GM23338 (cell line): ENCODE results near the gene NSMCE1. TPM values are rescaled to one million over a fixed set of nuclear protein-coding genes. Genes with fewer than 3 reads are reported as not detected.

ENCODE experiments used
- ATAC-seq: fragments of 200-7000 bp; cut with Tn5 transposase; 3 replicates; pipeline ENCODE4 v1.9.1; 2020
- DNase-seq: peaks from one replicate; pipeline ENCODE4 v3.0.0-alpha.2; 2015; ENCODE audit warnings: low spot score
- H2AFZ ChIP-seq: fragments of 200-600 bp; sonication (generic); 2 replicates; pipeline ENCODE4 v1.8.0; 2016; ENCODE audit warnings: antibody characterized with exemption, mild to moderate bottlenecking, moderate library complexity
- H3F3A ChIP-seq: fragments of 200-600 bp; sonication (generic); replicated peaks from 2 replicates; pipeline ENCODE4 v1.8.0; 2017; ENCODE audit warnings: antibody characterized with exemption, mixed run types, low read depth
- H3K27ac ChIP-seq: fragments of 200-600 bp; sonication (generic); 2 replicates; pipeline ENCODE4 v1.6.1; 2016; ENCODE audit warnings: low read depth
- H3K27me3 ChIP-seq: fragments of 200-600 bp; sonication (generic); 2 replicates; pipeline ENCODE4 v1.8.0; 2016; ENCODE audit warnings: mild to moderate bottlenecking, mixed run types, moderate library complexity; ENCODE audit not compliant: insufficient read depth
- H3K36me3 ChIP-seq: fragments of 200-600 bp; sonication (generic); 2 replicates; pipeline ENCODE4 v1.8.0; 2016; ENCODE audit warnings: mild to moderate bottlenecking; ENCODE audit not compliant: insufficient read depth
- H3K4me1 ChIP-seq: fragments of 200-600 bp; sonication (generic); 2 replicates; pipeline ENCODE4 v1.8.0; 2016; ENCODE audit warnings: mild to moderate bottlenecking, moderate library complexity; ENCODE audit not compliant: insufficient read depth
- H3K4me2 ChIP-seq: fragments of 200-600 bp; sonication (generic); 2 replicates; pipeline ENCODE4 v1.7.1; 2017; ENCODE audit warnings: mixed run types
- H3K4me3 ChIP-seq: fragments of 200-600 bp; sonication (generic); 2 replicates; pipeline ENCODE4 v1.6.1; 2016; ENCODE audit warnings: mixed run types
- H3K79me2 ChIP-seq: fragments of 200-600 bp; sonication (generic); replicated peaks from 2 replicates; pipeline ENCODE4 v1.8.0; 2017; ENCODE audit warnings: mild to moderate bottlenecking; ENCODE audit not compliant: insufficient read depth
- H3K9me2 ChIP-seq: fragments of 200-600 bp; sonication (generic); 2 replicates; pipeline ENCODE4 v1.8.0; 2017; ENCODE audit not compliant: insufficient read depth
- H4K20me1 ChIP-seq: fragments of 200-600 bp; sonication (generic); replicated peaks from 2 replicates; pipeline ENCODE4 v1.8.0; 2017; ENCODE audit warnings: mild to moderate bottlenecking; ENCODE audit not compliant: insufficient read depth
- H3K27ac Mint-ChIP-seq: 2 replicates; pipeline ENCODE4 v1.8.0; 2020; ENCODE audit warnings: inconsistent platforms, mild to moderate bottlenecking, moderate library complexity, mixed read lengths
- H3K27me3 Mint-ChIP-seq: 3 replicates; pipeline ENCODE4 v1.8.0; 2022; ENCODE audit warnings: low read depth, mild to moderate bottlenecking, moderate library complexity, mixed read lengths, inconsistent platforms; ENCODE audit not compliant: insufficient read depth, poor library complexity
- H3K36me3 Mint-ChIP-seq: 3 replicates; pipeline ENCODE4 v1.8.0; 2021; ENCODE audit warnings: low read depth, mild to moderate bottlenecking, inconsistent platforms, moderate library complexity, mixed read lengths
- H3K4me1 Mint-ChIP-seq: 3 replicates; pipeline ENCODE4 v1.8.0; 2020; ENCODE audit warnings: mild to moderate bottlenecking, inconsistent platforms, mixed read lengths
- H3K4me3 Mint-ChIP-seq: 3 replicates; pipeline ENCODE4 v1.8.0; 2021; ENCODE audit warnings: moderate library complexity, mild to moderate bottlenecking, inconsistent platforms, mixed read lengths
- H3K9me3 Mint-ChIP-seq: 3 replicates; pipeline ENCODE4 v1.8.0; 2020; ENCODE audit warnings: moderate library complexity, mild to moderate bottlenecking, inconsistent platforms, mixed read lengths
- ZNF114 ChIP-seq: fragments of 250-450 bp; sonication (Bioruptor Pico); IDR thresholded peaks from 2 replicates; pipeline ENCODE4 v1.5.0; 2020; ENCODE audit warnings: mild to moderate bottlenecking, moderate library complexity
- ZNF331 ChIP-seq: fragments of 250-450 bp; sonication (Bioruptor Pico); IDR thresholded peaks from 2 replicates; pipeline ENCODE4 v1.5.0; 2020; ENCODE audit warnings: low read depth, mild to moderate bottlenecking, moderate library complexity
- polyA plus RNA-seq: library from polyadenylated mRNA; unstranded; fragments of >200 nt; fragmentation: Nextera tagmentation; extraction: Ambion mirVana; gene quantifications from 2 replicates; pipeline ENCODE4 v1.2.1, GENCODE V29; 2016
- total RNA-seq: library from RNA; depleted of rRNA; stranded (reverse); fragments of >200 nt; shearing (Covaris generic); gene quantifications from 2 replicates; pipeline ENCODE4 v1.2.3, GENCODE V29; 2014
- TF ChIP-seq, protein P1 (sequence below): fragments of 250-450 bp; sonication (Bioruptor Pico); IDR thresholded peaks from 2 replicates; pipeline ENCODE4 v1.5.0; 2020; ENCODE audit warnings: mild to moderate bottlenecking, moderate library complexity
- TF ChIP-seq, protein P2 (sequence below): IDR thresholded peaks from 2 replicates; pipeline ENCODE4 v1.6.1; 2016; ENCODE audit warnings: antibody characterized with exemption
- TF ChIP-seq, protein P3 (sequence below), 2 experiments: fragments of 200-600 bp in 1 of 2; sonication (generic) in 1 of 2; conservative IDR thresholded peaks; 2 replicates each; pipeline versions ENCODE4 v1.5.1 to v1.6.1; 2016 to 2017; ENCODE audit warnings: antibody characterized with exemption in 2 of 2, low read depth in 2 of 2, mild to moderate bottlenecking in 2 of 2, moderate library complexity in 1 of 2

Gene NSMCE1
- total and polyA plus RNA-seq, 2 experiments from 2014 or later = 30.6 to 50.8 TPM

DNA sequence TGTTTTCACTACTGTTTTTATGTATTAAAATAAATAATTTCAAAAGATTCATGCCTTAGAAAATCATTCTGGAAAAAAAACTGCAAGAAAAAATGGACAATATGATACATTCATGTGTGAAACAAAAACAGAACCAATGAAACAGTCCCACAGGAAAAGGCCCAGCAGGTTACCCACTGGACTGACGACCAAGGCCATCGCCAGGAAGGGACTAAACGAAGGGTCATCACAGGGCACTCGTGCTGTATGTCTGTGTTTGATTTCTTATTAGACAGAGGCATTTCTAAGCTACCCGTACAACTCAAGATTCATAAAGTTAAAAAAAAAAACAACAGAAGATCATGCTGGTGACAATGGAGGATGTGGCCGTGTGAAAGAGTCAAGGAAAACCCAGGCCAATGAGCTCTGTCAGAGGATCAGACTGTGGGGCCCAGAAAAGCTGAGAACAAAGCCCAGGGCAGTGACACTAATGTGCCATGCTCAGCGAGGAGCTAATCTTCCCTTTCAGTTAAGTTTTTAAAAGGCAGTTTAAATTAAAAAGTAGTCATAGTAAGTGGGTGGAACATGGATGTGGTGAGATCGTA lies 31.8 kb downstream of the NSMCE1 start (continued):
- TF ChIP-seq, protein P1, sequence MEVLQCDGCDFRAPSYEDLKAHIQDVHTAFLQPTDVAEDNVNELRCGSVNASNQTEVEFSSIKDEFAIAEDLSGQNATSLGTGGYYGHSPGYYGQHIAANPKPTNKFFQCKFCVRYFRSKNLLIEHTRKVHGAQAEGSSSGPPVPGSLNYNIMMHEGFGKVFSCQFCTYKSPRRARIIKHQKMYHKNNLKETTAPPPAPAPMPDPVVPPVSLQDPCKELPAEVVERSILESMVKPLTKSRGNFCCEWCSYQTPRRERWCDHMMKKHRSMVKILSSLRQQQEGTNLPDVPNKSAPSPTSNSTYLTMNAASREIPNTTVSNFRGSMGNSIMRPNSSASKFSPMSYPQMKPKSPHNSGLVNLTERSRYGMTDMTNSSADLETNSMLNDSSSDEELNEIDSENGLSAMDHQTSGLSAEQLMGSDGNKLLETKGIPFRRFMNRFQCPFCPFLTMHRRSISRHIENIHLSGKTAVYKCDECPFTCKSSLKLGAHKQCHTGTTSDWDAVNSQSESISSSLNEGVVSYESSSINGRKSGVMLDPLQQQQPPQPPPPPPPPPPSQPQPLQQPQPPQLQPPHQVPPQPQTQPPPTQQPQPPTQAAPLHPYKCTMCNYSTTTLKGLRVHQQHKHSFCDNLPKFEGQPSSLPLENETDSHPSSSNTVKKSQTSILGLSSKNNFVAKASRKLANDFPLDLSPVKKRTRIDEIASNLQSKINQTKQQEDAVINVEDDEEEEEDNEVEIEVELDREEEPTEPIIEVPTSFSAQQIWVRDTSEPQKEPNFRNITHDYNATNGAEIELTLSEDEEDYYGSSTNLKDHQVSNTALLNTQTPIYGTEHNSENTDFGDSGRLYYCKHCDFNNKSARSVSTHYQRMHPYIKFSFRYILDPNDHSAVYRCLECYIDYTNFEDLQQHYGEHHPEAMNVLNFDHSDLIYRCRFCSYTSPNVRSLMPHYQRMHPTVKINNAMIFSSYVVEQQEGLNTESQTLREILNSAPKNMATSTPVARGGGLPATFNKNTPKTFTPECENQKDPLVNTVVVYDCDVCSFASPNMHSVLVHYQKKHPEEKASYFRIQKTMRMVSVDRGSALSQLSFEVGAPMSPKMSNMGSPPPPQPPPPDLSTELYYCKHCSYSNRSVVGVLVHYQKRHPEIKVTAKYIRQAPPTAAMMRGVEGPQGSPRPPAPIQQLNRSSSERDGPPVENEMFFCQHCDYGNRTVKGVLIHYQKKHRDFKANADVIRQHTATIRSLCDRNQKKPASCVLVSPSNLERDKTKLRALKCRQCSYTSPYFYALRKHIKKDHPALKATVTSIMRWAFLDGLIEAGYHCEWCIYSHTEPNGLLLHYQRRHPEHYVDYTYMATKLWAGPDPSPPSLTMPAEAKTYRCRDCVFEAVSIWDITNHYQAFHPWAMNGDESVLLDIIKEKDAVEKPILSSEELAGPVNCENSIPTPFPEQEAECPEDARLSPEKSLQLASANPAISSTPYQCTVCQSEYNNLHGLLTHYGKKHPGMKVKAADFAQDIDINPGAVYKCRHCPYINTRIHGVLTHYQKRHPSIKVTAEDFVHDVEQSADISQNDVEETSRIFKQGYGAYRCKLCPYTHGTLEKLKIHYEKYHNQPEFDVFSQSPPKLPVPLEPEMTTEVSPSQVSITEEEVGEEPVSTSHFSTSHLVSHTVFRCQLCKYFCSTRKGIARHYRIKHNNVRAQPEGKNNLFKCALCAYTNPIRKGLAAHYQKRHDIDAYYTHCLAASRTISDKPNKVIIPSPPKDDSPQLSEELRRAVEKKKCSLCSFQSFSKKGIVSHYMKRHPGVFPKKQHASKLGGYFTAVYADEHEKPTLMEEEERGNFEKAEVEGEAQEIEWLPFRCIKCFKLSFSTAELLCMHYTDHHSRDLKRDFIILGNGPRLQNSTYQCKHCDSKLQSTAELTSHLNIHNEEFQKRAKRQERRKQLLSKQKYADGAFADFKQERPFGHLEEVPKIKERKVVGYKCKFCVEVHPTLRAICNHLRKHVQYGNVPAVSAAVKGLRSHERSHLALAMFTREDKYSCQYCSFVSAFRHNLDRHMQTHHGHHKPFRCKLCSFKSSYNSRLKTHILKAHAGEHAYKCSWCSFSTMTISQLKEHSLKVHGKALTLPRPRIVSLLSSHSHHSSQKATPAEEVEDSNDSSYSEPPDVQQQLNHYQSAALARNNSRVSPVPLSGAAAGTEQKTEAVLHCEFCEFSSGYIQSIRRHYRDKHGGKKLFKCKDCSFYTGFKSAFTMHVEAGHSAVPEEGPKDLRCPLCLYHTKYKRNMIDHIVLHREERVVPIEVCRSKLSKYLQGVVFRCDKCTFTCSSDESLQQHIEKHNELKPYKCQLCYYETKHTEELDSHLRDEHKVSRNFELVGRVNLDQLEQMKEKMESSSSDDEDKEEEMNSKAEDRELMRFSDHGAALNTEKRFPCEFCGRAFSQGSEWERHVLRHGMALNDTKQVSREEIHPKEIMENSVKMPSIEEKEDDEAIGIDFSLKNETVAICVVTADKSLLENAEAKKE (CRISPR knock-in tag) = no peak
- TF ChIP-seq ZNF331 (CRISPR knock-in tag) (no peak), ZNF114 (no peak)
- TF ChIP-seq, protein P2, sequence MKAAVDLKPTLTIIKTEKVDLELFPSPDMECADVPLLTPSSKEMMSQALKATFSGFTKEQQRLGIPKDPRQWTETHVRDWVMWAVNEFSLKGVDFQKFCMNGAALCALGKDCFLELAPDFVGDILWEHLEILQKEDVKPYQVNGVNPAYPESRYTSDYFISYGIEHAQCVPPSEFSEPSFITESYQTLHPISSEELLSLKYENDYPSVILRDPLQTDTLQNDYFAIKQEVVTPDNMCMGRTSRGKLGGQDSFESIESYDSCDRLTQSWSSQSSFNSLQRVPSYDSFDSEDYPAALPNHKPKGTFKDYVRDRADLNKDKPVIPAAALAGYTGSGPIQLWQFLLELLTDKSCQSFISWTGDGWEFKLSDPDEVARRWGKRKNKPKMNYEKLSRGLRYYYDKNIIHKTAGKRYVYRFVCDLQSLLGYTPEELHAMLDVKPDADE = no peak
- TF ChIP-seq, protein P3, sequence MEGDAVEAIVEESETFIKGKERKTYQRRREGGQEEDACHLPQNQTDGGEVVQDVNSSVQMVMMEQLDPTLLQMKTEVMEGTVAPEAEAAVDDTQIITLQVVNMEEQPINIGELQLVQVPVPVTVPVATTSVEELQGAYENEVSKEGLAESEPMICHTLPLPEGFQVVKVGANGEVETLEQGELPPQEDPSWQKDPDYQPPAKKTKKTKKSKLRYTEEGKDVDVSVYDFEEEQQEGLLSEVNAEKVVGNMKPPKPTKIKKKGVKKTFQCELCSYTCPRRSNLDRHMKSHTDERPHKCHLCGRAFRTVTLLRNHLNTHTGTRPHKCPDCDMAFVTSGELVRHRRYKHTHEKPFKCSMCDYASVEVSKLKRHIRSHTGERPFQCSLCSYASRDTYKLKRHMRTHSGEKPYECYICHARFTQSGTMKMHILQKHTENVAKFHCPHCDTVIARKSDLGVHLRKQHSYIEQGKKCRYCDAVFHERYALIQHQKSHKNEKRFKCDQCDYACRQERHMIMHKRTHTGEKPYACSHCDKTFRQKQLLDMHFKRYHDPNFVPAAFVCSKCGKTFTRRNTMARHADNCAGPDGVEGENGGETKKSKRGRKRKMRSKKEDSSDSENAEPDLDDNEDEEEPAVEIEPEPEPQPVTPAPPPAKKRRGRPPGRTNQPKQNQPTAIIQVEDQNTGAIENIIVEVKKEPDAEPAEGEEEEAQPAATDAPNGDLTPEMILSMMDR (conservative IDR thresholded peaks at IDR 0.05; ENCODE audit: low read depth in 2 of 2) = no peak

DNA sequence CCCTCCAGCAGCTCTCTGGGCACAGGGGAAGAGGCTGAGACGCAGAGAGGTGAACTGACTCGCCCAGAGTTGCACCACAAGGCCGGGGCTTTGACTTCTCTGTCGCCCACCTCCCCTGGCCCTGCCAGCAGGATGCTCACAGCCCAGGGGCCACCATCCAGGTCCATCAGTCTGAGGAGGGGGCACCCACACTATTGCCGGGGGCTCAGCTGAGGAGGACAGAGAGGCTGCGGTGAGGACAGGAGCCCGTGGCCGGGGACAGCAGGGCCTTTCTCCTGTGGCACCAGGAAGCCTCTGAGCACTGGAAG lies 32.7 kb downstream of the NSMCE1 start:
- H3K9me2 ChIP-seq = no peaks in the 10 kb centered on the region
- no peaks in the 10 kb centered on the region for H3F3A ChIP-seq
- H4K20me1 ChIP-seq = no peaks in the 10 kb centered on the region
- H3K36me3 ChIP-seq = no peaks in the 10 kb centered on the region
- H3K79me2 ChIP-seq = no peaks in the 10 kb centered on the region
- Mint-ChIP-seq H3K4me1 (peaks cover 24% of the 10 kb centered on the region), H3K4me3 (no peak overlapping the region), H3K9me3 (no peaks in the 10 kb centered on the region), H3K27me3 (peaks cover 3% of the 10 kb centered on the region), H3K36me3 (no peaks in the 10 kb centered on the region), H3K27ac (no peak overlapping the region)
- no peaks in the 10 kb centered on the region for H3K4me1 ChIP-seq
- H3K27me3 ChIP-seq = no peaks in the 10 kb centered on the region
- ATAC-seq = no peak
- DNase-seq = no peak
- H3K27ac ChIP-seq = no peak overlapping the region
- H2AFZ ChIP-seq = no peak overlapping the region
- H3K4me3 ChIP-seq = no peak overlapping the region
- H3K4me2 ChIP-seq = no peak overlapping the region
- TF ChIP-seq, protein P3 (conservative IDR thresholded peaks at IDR 0.05; ENCODE audit: low read depth in 2 of 2) = no peak
